Stimulated activated CD8-positive, alpha-beta memory T cell treated with anti-CD3 and anti-CD28 coated beads, Interleukin-15, amount 100 ng/mL, for 48 hours (primary cell): Measurements from ENCODE around the gene SLC38A10.
"Not testable (repeated sequence)": the region's sequence is repeated elsewhere in the genome, so short reads cannot be mapped to it uniquely, and the experiment has no call there.

Source experiments
- DNase-seq, 2 donors: peaks; one replicate each; pipeline ENCODE4 v3.0.0-alpha.2; 2020; ENCODE audit warnings: low read depth in 2 of 2

Gene SLC38A10

GRCh38 chr17:81230043-81230820, 64.9 kb downstream of the SLC38A10 start:
- no peak for DNase-seq

DNA sequence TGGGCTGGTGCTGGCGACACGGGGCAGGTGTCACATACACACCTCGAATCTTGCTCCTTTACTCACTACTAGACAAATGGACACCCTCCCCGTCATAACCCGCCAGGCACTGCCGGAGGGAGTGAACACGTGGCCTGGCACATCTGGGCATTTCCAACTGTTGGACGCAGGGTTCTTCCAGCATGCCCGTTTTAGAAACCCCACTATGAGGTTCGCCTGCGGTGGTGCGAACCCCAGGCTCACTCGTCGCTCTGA, 65.5 kb downstream of the SLC38A10 start:
- no peak for DNase-seq

DNA sequence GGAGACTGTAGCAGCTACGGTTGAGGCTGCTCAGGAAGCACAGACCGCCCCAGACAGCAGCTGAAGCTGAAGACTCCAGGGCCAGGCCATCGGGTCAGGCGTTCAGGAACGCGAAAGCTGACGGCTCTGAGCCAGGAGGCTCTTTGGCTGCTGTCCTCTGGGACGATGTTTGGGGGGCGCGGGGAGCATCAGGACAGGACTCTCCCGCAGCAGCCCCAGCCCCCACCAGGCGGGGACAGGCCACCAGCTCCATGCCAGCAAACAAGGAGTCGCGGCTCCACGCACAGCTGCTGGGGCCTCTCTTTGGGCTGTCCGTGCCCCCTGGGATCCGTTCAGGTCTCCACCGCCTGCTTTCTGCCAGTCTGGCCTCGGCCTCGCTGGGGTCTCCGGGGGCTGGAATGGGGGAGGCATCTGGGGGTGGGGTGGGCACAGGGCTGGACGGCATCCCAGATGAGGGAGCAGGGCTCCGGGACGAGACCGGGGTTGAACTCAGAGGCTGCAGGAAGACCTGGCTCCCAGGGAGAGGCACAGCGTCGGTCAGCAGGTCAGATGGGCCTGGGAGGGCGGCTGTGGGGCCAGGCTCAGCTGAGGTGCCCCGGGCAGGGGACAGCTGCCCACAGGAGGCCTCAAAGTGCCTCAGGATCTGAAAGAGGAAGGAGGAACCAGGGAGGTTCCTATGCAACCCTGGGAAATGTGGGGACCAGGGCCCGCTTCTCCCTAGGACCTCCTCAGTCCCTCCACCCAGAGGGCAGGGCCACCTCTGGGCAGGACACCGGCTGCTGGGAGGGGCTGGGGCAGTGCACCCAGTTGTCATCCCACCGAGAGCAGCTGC, 66.1 kb downstream of the SLC38A10 start:
- no peak for DNase-seq

DNA sequence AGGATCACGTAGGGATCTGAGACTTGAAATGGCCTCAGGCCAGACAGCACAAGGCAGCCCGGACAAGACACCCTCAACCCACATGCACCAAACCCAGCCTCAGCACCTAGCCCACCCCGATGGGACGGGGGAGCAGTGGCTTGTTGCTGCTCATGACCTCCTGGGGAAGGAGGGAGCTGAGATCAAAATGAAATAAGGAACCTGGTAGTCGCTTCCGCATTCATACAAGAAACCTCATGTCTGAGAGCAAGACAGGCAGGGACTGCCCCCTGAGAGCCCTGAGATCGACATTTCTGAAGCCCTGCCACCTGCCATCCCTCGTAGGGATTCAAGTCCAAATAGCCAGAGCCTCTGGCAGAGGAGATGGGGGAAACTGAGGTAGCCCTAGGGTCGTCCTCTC, 66.7 kb downstream of the SLC38A10 start:
- no peak for DNase-seq

DNA sequence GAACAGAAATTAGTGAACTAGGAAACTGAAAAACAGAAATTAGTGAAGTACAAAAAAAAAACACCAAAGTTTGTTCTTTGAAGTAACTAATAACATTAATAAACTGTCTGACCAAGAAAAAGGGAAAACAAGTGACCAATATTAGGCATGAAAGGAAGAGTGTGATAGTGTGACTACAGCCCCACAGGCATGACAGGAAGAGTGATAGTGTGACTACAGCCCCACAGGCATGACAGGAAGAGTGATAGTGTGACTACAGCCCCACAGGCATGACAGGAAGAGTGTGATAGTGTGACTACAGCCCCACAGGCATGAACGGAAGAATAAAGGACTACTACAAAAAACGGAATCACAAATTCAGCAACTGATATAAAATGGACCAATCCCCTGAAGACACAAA, 67.5 kb downstream of the SLC38A10 start:
- not testable (repeated sequence) for DNase-seq

- DNase-seq = no peak
Observed at GRCh38 chr17:81223762-81224130, 71.4 kb downstream of the SLC38A10 start.

GRCh38 chr17:81222906-81223761, 72.0 kb downstream of the SLC38A10 start, which contains the start of gene CEP131:
Gene CEP131 (minus strand): TSS chr17:81222965. CDS start chr17:81220056, 2,909 bp downstream.
- peak; percentile 97 to 98 for DNase-seq

GRCh38 chr17:81222620-81222905, 72.5 kb downstream of the SLC38A10 start:
- DNase-seq = no peak

- DNase-seq = no peak
Observed at GRCh38 chr17:81221842-81222619, 73.1 kb downstream of the SLC38A10 start.

DNA sequence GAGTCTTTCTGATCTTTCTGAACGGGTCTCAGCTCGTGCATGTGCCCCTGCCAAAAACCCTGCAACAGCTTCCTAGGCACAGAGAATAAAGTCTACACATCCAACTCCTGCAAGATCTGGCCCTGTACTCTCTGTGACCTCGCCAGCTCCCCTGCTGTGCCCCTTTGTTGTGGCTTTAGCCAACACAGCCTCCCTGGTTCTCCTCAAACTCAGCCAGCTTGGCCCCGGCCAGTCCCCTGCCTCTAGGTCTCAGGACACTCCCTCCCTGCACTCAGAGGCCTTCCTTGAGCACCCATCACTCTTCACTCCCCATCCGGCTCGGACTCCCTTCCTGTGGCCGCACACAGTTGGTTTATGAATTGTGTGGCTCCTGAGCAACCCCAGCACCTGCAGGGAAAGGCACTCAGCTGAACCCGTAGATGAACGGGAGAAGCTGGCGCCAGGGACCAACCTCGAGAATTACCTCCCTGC, 73.7 kb downstream of the SLC38A10 start:
- DNase-seq = no peak

DNA sequence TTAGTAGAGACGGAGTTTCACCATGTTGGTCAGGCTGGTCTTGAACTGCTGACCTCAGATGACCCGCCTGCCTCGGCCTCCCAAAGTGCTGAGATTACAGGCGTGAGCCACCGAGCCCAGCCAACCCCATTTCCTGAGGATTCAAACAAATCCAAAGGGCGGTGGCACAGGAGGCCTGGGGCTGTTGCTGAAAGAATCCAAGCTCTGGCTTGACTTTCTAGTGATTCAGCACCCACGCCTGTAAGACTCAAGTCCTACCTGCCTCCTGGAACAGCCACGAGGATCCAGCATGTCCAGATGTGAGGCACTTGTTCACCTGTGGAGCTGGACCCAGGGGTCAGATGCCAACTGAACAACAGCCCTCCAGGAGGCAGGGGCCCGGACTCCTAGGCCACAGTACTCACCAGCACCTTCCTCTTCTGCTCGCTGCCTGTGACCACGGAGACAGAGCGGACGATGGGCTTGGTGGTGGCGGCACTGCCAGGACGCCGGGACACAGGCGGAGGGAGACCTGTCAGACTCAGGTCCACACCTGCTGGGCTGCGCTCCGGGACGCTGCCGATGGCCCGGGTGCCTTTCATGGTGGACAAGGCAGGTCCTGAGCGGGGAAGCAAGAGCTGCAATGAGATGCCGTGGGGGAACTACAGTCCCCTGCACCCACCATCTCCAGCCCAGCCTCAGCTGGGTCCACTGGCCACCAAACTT, 75.5 kb downstream of the SLC38A10 start:
- DNase-seq = no peak

DNA sequence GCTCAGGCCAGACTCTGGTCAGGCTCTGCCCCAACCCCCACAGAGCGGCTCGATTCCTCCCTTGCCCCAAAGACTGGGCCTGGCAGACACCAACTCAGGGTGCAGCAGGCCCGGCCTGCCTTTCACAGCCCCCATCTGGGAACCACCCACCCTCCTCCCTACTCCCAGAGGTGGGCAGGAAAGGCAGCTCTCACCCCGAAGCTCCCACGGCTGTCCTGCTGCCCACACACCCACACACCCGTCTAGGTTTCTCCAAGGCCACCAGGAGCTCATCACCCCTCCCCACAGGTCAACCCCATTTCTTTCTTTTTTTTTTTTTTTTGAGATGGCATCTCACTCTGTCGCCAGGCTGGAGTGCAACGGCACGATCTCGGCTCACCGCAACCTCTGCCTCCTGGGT, 76.1 kb downstream of the SLC38A10 start:
- no peak for DNase-seq

GRCh38 chr17:81218459-81218858, 76.6 kb downstream of the SLC38A10 start:
- no peak for DNase-seq

DNA sequence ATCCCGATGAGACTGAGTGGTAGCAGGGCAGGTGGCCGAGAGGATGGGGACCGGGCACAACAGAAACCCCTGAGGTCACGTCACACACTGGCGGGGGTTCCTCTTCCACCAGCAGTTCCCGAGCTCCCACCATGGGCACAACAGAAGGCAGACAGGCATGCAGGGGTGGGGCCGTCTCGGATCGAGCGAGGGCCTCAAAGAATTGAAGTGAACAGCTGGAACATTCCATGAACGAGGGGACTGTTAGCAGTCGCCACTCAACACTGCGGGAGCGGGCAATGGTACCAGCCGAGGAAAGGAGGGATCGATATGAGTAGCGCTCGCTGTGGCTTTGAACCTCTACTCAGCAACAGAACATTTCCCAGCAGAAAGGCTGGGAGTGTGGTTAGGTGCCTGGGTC, 77.6 kb downstream of the SLC38A10 start:
- DNase-seq = no peak

DNA sequence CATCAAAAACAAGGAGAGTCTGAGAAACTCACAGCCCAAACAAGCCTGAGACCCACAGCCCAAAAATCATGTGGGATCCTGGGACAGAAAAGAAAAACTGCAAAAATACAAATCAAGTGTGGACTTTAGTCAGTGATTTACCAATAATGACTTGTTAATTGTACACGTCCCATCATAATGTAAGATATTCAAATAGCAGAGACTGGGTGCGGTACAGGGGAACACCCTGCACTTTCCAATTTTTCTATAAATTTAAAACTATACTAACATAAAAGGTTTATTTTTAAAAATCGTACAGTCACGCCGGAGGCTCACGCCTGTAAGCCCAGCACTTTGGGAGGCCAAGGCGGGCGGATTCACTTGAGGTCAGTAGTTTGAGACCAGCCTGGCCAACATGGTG, 81.1 kb downstream of the SLC38A10 start:
- no peak for DNase-seq

DNA sequence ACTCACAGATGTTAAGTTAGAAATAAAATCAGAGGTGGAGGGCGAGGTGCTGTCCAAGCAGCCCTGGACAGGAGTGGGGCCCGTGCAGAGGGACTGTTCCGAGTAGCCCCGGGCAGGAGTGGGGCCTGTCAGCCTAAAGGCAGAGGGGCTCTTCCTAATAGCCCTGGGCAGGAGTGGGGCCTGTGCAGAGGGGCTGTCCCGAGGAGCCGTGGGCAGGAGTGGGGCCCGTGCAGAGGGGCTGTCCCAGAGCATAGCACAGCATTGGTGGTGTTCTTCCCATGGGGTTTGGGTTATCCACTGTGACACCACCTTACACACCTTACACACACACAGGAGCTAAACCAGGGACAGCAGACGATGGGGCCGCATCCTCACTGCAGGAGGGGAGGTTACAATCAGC, 82.7 kb downstream of the SLC38A10 start:
- DNase-seq = no peak

DNA sequence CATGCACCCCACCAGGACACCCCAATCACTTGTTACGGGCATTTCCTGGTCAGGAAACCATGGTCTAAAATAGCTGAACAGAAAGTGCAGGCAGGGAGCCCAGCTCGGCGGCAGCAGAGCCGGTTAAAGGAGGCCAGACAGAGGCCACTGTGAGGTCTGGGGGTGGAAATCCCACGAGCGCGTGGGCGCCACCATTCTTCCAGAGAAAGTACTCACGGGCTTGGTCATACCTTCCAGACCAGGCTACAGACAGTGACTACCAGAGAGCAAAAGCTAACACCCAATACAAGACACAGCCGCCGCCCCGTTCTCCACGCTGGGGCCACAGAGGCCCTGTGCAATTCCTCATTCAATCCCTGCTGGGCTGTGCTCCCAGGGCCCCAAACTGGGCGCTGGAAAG, 84.2 kb downstream of the SLC38A10 start:
- no peak for DNase-seq

DNA sequence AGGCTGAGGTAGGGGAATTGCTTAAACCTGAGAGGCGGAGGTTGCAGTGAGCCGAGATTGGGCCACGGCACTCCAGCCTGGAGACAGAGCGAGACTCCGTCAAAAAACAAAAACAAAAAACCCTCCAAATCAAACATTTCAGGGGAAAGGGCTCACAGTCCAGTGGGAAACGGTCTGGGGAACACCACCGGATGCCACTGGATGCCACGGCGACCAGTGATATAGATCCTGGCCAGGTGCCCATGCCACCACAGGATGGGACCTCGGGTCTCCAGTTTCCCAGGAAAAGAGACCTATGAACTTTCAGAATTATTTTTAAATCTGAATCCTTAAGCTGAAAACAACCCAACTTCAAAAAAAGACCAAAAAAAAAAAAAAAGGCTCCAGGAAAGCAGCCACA, 84.6 kb downstream of the SLC38A10 start:
- no peak for DNase-seq

GRCh38 chr17:81209141-81209540, 86.0 kb downstream of the SLC38A10 start:
- no peak for DNase-seq

DNA sequence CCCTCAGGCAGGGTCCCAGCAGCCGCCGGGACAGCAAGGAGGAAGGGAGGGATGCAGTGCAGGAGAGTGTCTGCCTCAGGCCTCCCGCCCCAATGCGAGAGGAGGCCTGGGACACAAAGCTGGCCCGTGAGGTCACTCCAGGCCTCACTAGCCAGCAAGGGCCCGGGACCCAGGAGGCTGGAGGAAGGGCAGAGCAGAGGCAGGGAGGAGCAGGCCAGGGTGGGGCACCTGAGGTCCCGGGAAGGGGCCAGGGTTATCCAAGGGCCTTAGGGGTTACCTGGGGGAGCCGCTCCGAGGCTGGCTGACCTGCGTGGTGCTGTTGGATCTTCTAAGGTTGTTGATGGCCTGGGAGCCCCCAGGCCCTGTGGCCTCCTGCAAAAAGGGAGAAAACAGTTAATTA, 86.5 kb downstream of the SLC38A10 start:
- DNase-seq = no peak
